Measurements from ENCODE around the gene CCDC33. TPM values are rescaled to one million over a fixed set of nuclear protein-coding genes. Genes with fewer than 3 reads are reported as not detected.

The CCDC33 gene
- polyA plus RNA-seq, 3 donors = 0.03 TPM; not detected in 2

DNA sequence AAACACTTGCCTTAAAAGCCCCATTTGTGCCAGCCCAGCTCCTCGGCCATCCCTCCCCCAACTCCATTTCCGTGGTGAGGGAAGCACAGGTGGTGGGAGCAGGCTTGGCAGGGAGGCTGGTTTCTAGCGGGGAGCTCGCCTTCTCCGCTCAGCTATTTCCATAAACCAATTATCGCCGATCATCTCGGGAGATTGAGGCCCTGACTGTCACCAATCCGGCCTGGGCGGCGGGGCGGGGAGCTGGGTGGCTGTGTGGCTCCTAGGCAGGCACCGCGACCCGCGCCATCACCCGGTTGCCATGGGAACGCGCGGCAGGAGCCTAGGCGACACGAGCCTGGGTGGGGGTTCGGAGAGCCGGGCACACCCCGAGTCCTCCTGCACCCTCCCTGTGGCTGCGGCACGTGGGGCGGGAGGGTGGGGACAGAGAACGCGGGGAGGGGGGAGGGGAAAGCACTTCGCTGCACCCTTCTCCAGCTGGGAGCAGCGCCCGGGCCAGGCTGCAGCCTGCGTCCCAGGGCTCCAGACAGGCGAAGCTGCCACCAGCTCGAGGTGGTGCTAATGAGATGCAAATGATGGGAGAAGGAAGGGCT is 9.3 kb downstream of the CCDC33 start:
- no peak overlapping the region for H3K27ac ChIP-seq (ENCODE audit: low read depth, low read length)
- WGBS, 3 donors = 10 to 12% (median 11%) methylated on average over 29 to 36 of the region's 36 CpGs

DNA sequence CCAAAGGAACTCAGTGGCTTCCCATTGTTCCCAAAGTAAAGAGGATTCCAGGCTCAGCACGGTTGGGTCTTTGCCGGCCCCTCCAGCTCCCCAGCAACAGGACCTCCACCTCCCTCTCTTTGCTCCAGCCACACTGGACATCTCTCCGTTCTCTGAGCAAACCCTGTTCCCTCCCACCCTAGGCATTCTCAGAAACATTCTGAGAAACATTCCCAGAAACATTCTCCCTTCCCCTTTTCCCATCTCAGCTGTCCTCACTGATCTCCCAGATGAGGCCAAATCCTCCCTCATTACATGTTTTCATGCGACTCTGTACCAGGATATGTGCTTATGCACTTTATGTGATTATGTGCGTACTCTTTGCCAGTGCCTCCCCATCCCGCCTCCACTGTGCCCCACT is 14.1 kb downstream of the CCDC33 start:
- no peak overlapping the region for H3K27ac ChIP-seq (ENCODE audit: low read depth, low read length)
- WGBS, 3 donors = 81 to 85% (median 83%) methylated on average over 6 of the region's 6 CpGs

- H3K27ac ChIP-seq (ENCODE audit: low read depth, low read length) = no peak overlapping the region
Measured at GRCh38 chr15:74251131-74251811, 15.1 kb downstream of the CCDC33 start.

GRCh38 chr15:74252291-74252690 is 16.2 kb downstream of the CCDC33 start:
- no peak overlapping the region for H3K27ac ChIP-seq (ENCODE audit: low read depth, low read length)
- 52 to 69% (median 68%) methylated on average over 6 of the region's 6 CpGs for WGBS, 3 donors

More at GRCh38 chr15:74251131-74251811, 15.1 kb downstream of the CCDC33 start:
- 19 to 72% (median 69%) methylated on average over 5 of the region's 5 CpGs for WGBS, 3 donors

GRCh38 chr15:74252721-74253120 is 16.6 kb downstream of the CCDC33 start:
- H3K27ac ChIP-seq (ENCODE audit: low read depth, low read length) = no peak overlapping the region
- 63 to 85% (median 63%) methylated on average over 1 of the region's 1 CpG for WGBS, 3 donors

- WGBS, 3 donors = 46 to 56% (median 46%) methylated on average over 7 of the region's 7 CpGs
Measured at GRCh38 chr15:74253211-74253921, 17.2 kb downstream of the CCDC33 start.

GRCh38 chr15:74257105-74257504 is 21.0 kb downstream of the CCDC33 start:
- no peak overlapping the region for H3K27ac ChIP-seq (ENCODE audit: low read depth, low read length)
- WGBS, 3 donors = 79 to 86% (median 85%) methylated on average over 6 of the region's 6 CpGs

More at GRCh38 chr15:74253211-74253921, 17.2 kb downstream of the CCDC33 start:
- H3K27ac ChIP-seq (ENCODE audit: low read depth, low read length) = no peak overlapping the region

GRCh38 chr15:74257623-74258022 is 21.5 kb downstream of the CCDC33 start:
- no peak overlapping the region for H3K27ac ChIP-seq (ENCODE audit: low read depth, low read length)
- WGBS, 3 donors = 71 to 94% (median 87%) methylated on average over 1 of the region's 1 CpG

GRCh38 chr15:74258456-74259291 is 22.5 kb downstream of the CCDC33 start:
- WGBS, 3 donors = 49 to 70% (median 64%) methylated on average over 7 of the region's 7 CpGs
- H3K27ac ChIP-seq (ENCODE audit: low read depth, low read length) = no peak overlapping the region

DNA sequence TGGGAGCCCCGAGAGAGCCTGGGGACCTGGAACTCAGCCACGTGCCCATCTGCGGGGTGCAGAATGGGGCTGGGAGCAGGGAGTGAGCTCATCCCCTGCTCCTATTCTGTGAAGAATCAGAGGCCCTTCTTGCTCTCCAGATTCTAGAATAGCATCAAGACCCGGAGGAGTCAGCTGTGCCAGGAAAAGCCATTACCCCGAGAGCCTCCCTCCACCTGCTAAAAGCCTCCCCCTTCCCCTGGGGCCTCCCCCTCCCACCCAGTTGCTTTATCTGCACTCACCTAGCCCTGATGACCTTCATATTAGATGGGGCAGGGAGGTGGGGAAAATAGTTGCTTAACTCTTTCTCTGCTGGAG is 23.1 kb downstream of the CCDC33 start:
- 25 to 47% (median 36%) methylated on average over 5 of the region's 5 CpGs for WGBS, 3 donors

DNA sequence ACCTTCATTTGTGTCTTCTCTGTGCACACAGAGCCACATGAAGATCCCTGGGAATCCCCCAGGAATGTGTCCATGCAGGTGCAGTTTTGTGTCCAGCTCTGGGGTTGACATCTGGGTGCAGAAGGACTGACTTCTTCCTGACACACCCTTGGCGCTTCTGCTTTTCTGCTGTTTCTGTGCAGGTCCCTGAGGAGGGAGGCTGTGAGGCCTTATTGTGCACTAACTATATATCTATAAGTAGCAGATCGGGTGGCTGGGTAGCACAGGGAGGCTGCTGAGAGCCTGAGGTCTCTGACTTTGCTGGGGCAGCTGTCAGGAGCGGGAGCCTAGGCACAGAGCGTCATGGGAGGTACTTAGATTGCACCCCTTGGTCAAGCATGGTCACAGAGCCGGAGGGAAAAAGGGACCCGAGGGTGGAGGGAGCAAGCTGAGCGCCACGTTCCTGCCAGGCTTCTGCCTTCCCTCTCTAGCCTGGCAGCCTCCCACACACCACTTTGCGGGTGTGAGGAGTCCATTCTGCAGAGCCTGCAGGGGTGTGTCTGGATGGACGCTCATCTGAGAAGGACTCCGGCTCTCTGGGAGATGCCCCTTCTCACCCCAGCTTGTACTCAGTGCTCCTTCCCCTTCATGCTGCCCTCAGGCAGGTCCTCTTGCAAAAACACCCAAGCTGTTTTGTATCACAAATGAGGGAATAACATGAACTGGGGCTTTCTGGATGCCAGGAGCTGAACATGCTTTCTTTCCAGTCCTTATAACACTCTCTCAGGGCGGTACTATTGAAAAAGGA is 23.9 kb downstream of the CCDC33 start:
- WGBS, 3 donors = 69 to 76% (median 75%) methylated on average over 12 of the region's 12 CpGs
- no peak overlapping the region for H3K27ac ChIP-seq (ENCODE audit: low read depth, low read length)

More for the DNA sequence above, 23.1 kb downstream of the CCDC33 start:
- no peak overlapping the region for H3K27ac ChIP-seq (ENCODE audit: low read depth, low read length)

DNA sequence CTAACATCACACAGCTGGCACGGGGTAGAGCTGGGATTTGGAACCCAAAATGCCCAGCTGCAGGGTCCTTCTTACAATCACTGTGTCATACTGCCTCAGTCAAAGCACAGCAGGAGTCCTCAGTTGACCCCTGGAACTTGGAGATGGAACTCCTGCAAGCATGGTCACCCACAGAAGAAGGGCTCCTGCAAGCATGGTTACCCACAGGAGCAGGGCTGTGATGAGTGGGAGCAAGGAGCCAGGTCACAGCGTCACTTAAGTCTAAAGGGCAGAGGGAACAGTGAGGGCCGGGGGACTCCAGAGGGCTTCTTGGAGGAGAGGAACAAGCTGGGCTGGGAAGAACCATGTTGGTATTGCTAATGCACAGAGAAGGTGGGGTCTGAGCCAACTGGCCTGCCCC is 24.9 kb downstream of the CCDC33 start:
- WGBS, 3 donors = 76 to 90% (median 84%) methylated on average over 3 of the region's 3 CpGs
- no peak overlapping the region for H3K27ac ChIP-seq (ENCODE audit: low read depth, low read length)

GRCh38 chr15:74261685-74262084 is 25.6 kb downstream of the CCDC33 start:
- no peak overlapping the region for H3K27ac ChIP-seq (ENCODE audit: low read depth, low read length)
- WGBS, 3 donors = 89 to 93% (median 93%) methylated on average over 8 of the region's 8 CpGs

- WGBS, 3 donors = 77 to 83% (median 83%) methylated on average over 2 of the region's 2 CpGs
- no peak overlapping the region for H3K27ac ChIP-seq (ENCODE audit: low read depth, low read length)
Measured at GRCh38 chr15:74262151-74262550, 26.0 kb downstream of the CCDC33 start.

DNA sequence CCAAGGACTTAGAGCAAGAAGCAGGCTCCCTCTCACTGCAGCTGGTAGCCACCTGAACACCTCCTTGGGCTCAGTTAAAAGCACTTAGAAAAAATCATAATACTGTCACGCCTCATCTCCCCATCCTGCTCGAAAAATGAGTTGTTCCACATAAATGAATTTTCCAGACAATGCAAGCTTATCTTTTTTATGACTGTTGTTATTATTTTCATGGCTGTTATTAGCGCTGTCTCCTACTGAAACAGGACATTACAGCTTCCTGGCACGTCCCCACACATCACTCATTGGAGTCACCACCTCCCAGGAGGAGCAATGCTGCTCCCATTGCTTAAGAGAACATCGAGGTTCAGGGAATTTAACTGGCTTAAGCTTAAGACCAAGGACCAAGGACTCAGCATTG is 26.5 kb downstream of the CCDC33 start:
- H3K27ac ChIP-seq (ENCODE audit: low read depth, low read length) = no peak overlapping the region
- WGBS, 3 donors = 53 to 67% (median 67%) methylated on average over 5 of the region's 5 CpGs

- no peak overlapping the region for H3K27ac ChIP-seq (ENCODE audit: low read depth, low read length)
- WGBS, 3 donors = 68 to 80% (median 70%) methylated on average over 5 of the region's 5 CpGs
Measured at GRCh38 chr15:74263466-74263865, 27.3 kb downstream of the CCDC33 start.

DNA sequence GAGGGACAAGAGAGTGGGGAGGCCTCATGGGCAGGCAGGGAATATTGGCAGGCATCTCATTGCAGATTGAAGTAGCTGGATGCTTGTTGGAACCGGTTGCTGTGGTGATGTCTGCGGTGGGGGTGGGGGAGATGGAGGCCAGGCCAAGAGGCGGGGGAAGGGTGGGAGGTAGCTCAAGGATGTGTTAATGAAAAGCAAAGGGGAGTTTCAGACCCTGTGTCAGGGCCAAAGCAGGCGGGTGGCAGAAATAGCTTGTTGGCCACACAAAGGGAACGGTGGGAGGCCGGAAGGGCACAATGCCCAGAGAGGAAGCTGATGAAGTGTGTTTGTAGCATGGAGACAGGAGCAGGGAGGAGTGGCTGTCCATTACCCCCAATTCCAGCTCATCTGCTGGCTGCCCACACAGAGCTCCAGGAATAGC is 28.0 kb downstream of the CCDC33 start:
- WGBS, 3 donors = 35 to 46% (median 46%) methylated on average over 6 of the region's 6 CpGs
- H3K27ac ChIP-seq (ENCODE audit: low read depth, low read length) = no peak overlapping the region

- whole genome bisulfite sequencing, 3 donors = 37 to 43% (median 37%) methylated on average over 5 of the region's 5 CpGs
- H3K27ac ChIP-seq (ENCODE audit: low read depth, low read length) = no peak overlapping the region
Measured at GRCh38 chr15:74265046-74265639, 29.0 kb downstream of the CCDC33 start.
